Kidney (tissue), 14 donors: Measurements from ENCODE around the gene KCNH4. TPM values are rescaled to one million over a fixed set of nuclear protein-coding genes. Genes with fewer than 3 reads are reported as not detected.

Source experiments
- DNase-seq, 5 donors: peaks; one replicate each; pipeline ENCODE4 v3.0.0-alpha.2; 2013 to 2020
- FAIRE-seq: peaks from 2 replicates; lab custom pipeline; 2012; peaks lifted over from hg19 to GRCh38; lab: Jason Lieb, UNC
- H3K27ac ChIP-seq, 2 donors: one replicate each; pipeline ENCODE4 v1.7.0; 2013; ENCODE audit warnings: low read depth in 2 of 2, low read length in 2 of 2, inconsistent platforms in 1 of 2
- H3K27me3 ChIP-seq: one replicate; pipeline ENCODE4 v1.7.1; 2013; ENCODE audit warnings: low read length, inconsistent platforms; ENCODE audit not compliant: control insufficient read depth, insufficient read depth
- H3K36me3 ChIP-seq, 3 donors: one replicate each; pipeline versions ENCODE4 v1.7.0 to v1.7.1; 2013; ENCODE audit warnings: low read length in 3 of 3, control low read depth in 1 of 3, inconsistent platforms in 1 of 3; ENCODE audit not compliant: insufficient read depth in 3 of 3, control insufficient read depth in 2 of 3
- H3K4me1 ChIP-seq, 3 donors: one replicate each; pipeline versions ENCODE4 v1.7.0 to v1.7.1; 2013; ENCODE audit warnings: low read length in 3 of 3, inconsistent platforms in 1 of 3, low read depth in 1 of 3; ENCODE audit not compliant: control insufficient read depth in 2 of 3, insufficient read depth in 2 of 3
- H3K4me3 ChIP-seq, 3 donors: one replicate each; pipeline versions ENCODE4 v1.7.0 to v1.8.1; 2013; ENCODE audit warnings: low read length in 3 of 3, control low read depth in 1 of 3, inconsistent platforms in 1 of 3
- H3K9ac ChIP-seq, 3 donors: one replicate each; pipeline versions ENCODE4 v1.7.0 to v1.7.1; 2013; ENCODE audit warnings: low read length in 3 of 3, control low read depth in 1 of 3, inconsistent platforms in 1 of 3
- H3K9me3 ChIP-seq, 3 donors: one replicate each; pipeline versions ENCODE4 v1.7.0 to v1.7.1; 2013; ENCODE audit warnings: low read length in 3 of 3, control low read depth in 1 of 3, inconsistent platforms in 1 of 3; ENCODE audit not compliant: control insufficient read depth in 2 of 3, insufficient read depth in 1 of 3
- CTCF ChIP-seq: IDR thresholded peaks from 3 replicates; pipeline ENCODE4 v1.5.1; 2012; ENCODE audit warnings: mild to moderate bottlenecking, moderate library complexity, borderline replicate concordance; ENCODE audit not compliant: insufficient read depth; ENCODE audit errors: extremely low read depth
- intact Hi-C: fragments of 100-400 bp; cut with DNase I; formaldehyde crosslinking; loops from one replicate; pipeline ENCODE4 v1.11.1; 2022
- polyA plus RNA-seq: library from polyadenylated mRNA; stranded (reverse); fragments of 350-450 nt; fragmentation: Illumina TruSeq; extraction: RNeasy Lipid Tissue Mini Kit (QIAGEN cat#74804); gene quantifications from one replicate; pipeline ENCODE4 v1.2.3, GENCODE V29; 2014; ENCODE audit warnings: low read depth, low replicate concordance; ENCODE audit not compliant: insufficient read depth
- total RNA-seq: library from RNA; stranded (reverse); fragmentation: NEBNext Ultra II Directional; extraction: Animal tissue kit (Norgen Biotek cat#: 25700); gene quantifications from one replicate; pipeline ENCODE4 v1.2.1, GENCODE V29; 2021
- donor health status: control.
- donor health status: control.
- donor health status: control.
- donor health status: control.
- donor health status: control.
- donor health status: DM: yes; HTN: yes; CAD: no.
- donor health status: Normal renal cell carcinoma (clear cell type).

KCNH4 gene
- total and polyA plus RNA-seq, 2 donors from 2014 or later, result 0.35 TPM; not detected in 1

DNA sequence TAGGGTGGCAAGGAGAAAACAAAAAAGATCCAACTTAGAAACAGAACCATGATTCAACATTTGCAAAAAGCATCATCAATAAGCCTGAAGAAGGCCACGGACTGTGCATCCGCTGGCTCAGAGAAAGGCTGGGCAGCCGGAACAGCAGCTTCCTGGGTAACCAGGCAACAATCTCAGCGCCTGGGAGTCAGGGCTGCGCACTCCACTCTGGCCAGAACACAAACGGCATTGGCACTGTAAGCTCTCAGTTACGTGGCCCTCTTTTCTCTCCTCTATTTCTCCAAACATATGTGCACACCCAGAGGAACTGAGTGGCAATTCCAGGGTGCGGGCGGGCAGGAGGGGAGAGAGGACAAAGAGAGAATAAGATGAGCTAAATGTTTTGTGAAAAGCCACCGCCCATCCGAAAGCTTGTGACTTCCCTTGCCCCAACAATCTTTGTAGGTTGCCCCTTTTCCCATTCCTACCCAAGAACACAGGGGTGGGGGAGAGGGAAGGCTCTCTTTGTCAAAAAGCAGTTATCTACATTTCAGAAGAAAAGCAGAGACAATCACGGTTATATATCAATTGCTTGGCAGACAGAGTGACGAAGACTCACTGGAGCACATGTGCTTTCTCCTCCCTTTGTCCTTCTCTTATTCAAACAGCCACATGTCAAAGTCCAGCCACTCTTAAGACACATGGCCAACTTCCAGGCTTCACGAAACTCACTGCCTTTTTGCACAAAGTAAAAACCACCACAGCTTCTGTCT lies 19.9 kb upstream of the KCNH4 start:
- FAIRE-seq (no peak), DNase-seq (peak in 1 of 5 donors; percentile 12)
- H3K27ac ChIP-seq, result peak overlapping the region; percentile 69 to 80
- no peak overlapping the region for H3K9ac ChIP-seq
- no peak overlapping the region for H3K4me3 ChIP-seq
- no peaks in the 10 kb centered on the region for H3K9me3 ChIP-seq
- intact Hi-C loops, result no loop called here
- TF ChIP-seq CTCF, result no peak
- no peaks in the 10 kb centered on the region for H3K27me3 ChIP-seq
- peaks cover 0 to 29% (median 20%) of the 10 kb centered on the region in 3 donors for H3K4me1 ChIP-seq
- peaks cover 0 to 11% (median 8%) of the 10 kb centered on the region in 3 donors for H3K36me3 ChIP-seq

- peak overlapping the region in 1 of 2 donors; percentile 24 for H3K27ac ChIP-seq
- H3K9me3 ChIP-seq, result no peaks in the 10 kb centered on the region
- H3K36me3 ChIP-seq, result peaks cover 0 to 9% (median 8%) of the 10 kb centered on the region in 3 donors
- TF ChIP-seq CTCF, result no peak
- H3K27me3 ChIP-seq, result no peaks in the 10 kb centered on the region
- no peak overlapping the region for H3K9ac ChIP-seq
- peaks cover 0 to 28% (median 20%) of the 10 kb centered on the region in 3 donors for H3K4me1 ChIP-seq
- intact Hi-C loops, result no loop called here
- no peak for DNase-seq
- H3K4me3 ChIP-seq, result no peak overlapping the region
- no peak for FAIRE-seq
These were observed 18.6 kb upstream of the KCNH4 start for GRCh38 chr17:42199416-42200011.

- H3K27ac ChIP-seq, result no peak overlapping the region
- FAIRE-seq, result no peak
- H3K27me3 ChIP-seq, result no peaks in the 10 kb centered on the region
- no peak overlapping the region for H3K9ac ChIP-seq
- no peak for DNase-seq
- peaks cover 0 to 22% (median 21%) of the 10 kb centered on the region in 3 donors for H3K4me1 ChIP-seq
- no peak overlapping the region for H3K4me3 ChIP-seq
- no peaks in the 10 kb centered on the region for H3K9me3 ChIP-seq
- peaks cover 0 to 5% (median 2%) of the 10 kb centered on the region in 3 donors for H3K36me3 ChIP-seq
- intact Hi-C loops, result no loop called here
- no peak for TF ChIP-seq CTCF
These were observed 18.0 kb upstream of the KCNH4 start for GRCh38 chr17:42198897-42199296.
